ENCODE measurements around the gene EPB41L1.

DNA sequence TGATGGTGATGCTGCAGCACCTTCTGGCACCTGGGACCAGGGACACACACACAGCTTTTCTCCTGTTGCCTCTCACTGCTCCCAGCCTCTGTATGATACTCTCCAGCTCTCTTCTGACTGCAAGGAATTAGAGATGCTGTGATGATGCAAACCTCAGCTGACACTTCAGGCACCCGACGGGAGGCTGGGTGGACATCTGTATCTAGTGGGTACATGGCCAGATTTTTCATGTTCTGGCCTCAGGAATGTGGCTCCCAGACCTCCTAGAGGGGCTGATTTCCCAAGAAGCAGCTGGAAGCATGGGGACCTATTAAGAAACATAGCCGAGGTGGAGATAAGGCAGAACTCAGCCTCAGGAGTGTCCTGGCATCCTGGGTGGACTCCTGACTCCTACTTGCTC is 6.8 kb upstream of the EPB41L1 start:
- no peak for TF ChIP-seq CTCF (IDR thresholded peaks at IDR 0.05; ENCODE audit: poor library complexity, severe bottlenecking)
- TF ChIP-seq EZH2 (IDR thresholded peaks at IDR 0.05; ENCODE audit: borderline replicate concordance, insufficient read depth, low read length, poor library complexity, severe bottlenecking): no peak
- no peak for TF ChIP-seq TAF1 (IDR thresholded peaks at IDR 0.05; ENCODE audit: low read depth)
- no peak for TF ChIP-seq EP300 (conservative IDR thresholded peaks at IDR 0.05; ENCODE audit: poor library complexity, severe bottlenecking)
- no peak for TF ChIP-seq POLR2AphosphoS5 (IDR thresholded peaks at IDR 0.05)
- no peak for TF ChIP-seq SMC3 (conservative IDR thresholded peaks at IDR 0.05; ENCODE audit: poor library complexity)
- TF ChIP-seq, protein P1, sequence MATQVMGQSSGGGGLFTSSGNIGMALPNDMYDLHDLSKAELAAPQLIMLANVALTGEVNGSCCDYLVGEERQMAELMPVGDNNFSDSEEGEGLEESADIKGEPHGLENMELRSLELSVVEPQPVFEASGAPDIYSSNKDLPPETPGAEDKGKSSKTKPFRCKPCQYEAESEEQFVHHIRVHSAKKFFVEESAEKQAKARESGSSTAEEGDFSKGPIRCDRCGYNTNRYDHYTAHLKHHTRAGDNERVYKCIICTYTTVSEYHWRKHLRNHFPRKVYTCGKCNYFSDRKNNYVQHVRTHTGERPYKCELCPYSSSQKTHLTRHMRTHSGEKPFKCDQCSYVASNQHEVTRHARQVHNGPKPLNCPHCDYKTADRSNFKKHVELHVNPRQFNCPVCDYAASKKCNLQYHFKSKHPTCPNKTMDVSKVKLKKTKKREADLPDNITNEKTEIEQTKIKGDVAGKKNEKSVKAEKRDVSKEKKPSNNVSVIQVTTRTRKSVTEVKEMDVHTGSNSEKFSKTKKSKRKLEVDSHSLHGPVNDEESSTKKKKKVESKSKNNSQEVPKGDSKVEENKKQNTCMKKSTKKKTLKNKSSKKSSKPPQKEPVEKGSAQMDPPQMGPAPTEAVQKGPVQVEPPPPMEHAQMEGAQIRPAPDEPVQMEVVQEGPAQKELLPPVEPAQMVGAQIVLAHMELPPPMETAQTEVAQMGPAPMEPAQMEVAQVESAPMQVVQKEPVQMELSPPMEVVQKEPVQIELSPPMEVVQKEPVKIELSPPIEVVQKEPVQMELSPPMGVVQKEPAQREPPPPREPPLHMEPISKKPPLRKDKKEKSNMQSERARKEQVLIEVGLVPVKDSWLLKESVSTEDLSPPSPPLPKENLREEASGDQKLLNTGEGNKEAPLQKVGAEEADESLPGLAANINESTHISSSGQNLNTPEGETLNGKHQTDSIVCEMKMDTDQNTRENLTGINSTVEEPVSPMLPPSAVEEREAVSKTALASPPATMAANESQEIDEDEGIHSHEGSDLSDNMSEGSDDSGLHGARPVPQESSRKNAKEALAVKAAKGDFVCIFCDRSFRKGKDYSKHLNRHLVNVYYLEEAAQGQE (IDR thresholded peaks at IDR 0.05; ENCODE audit: borderline replicate concordance): no peak
